ENCODE results near the gene TPPP. TPM values are rescaled to one million over a fixed set of nuclear protein-coding genes. Genes with fewer than 3 reads are reported as not detected.
"Not testable (repeated sequence)": the region's sequence is repeated elsewhere in the genome, so short reads cannot be mapped to it uniquely, and the experiment has no call there.

The TPPP gene
- total and polyA plus RNA-seq, 12 donors = 4.6 to 50.6 (median 12.2) TPM

GRCh38 chr5:717143-717542, 24.0 kb upstream of the TPPP start:
- intact Hi-C loops (cut with DNase I) = loop anchor here in 1 of 10 donors (10.0 kb wide), 1 partner anchor 78 kb away; no protein-coding TSS in a partner anchor
- Histone ChIP-seq H3K27me3 (no peaks in the 10 kb centered on the region), H3K9me3 (peaks cover 0 to 23% (median 16%) of the 10 kb centered on the region in 11 donors), H3K36me3 (peaks cover 0 to 29% (median 0%) of the 10 kb centered on the region in 9 donors), H3K4me3 (no peak overlapping the region), H3K4me1 (no peaks in the 10 kb centered on the region), H3K27ac (no peak overlapping the region)
- ATAC-seq (no peak), DNase-seq (no peak)
- WGBS, 2 donors = 75 to 82% methylated on average over 6 to 7 of the region's 7 CpGs
- no peak for TF ChIP-seq CTCF (IDR thresholded peaks at IDR 0.05)

- Histone ChIP-seq H3K36me3 (peaks cover 0 to 29% (median 0%) of the 10 kb centered on the region in 9 donors), H3K9me3 (peaks cover 0 to 23% (median 16%) of the 10 kb centered on the region in 11 donors)
- WGBS, 2 donors = 66 to 77% methylated on average over 4 of the region's 4 CpGs
- H3K27me3 ChIP-seq, H3K4me1 ChIP-seq, H3K27ac ChIP-seq, H3K4me3 ChIP-seq, DNase-seq: not testable (repeated sequence)
- intact Hi-C loops (cut with DNase I) = loop anchor here in 1 of 10 donors (10.0 kb wide), 1 partner anchor 78 kb away; no protein-coding TSS in a partner anchor
- peak in 1 of 8 donors; percentile 16 for ATAC-seq
Measured at GRCh38 chr5:716740-717139, 23.6 kb upstream of the TPPP start.

- H3K27me3 ChIP-seq, H3K27ac ChIP-seq, H3K4me3 ChIP-seq, H3K4me1 ChIP-seq, DNase-seq: not testable (repeated sequence)
- Histone ChIP-seq H3K9me3 (peaks cover 0 to 20% (median 15%) of the 10 kb centered on the region in 11 donors), H3K36me3 (peaks cover 0 to 25% (median 0%) of the 10 kb centered on the region in 9 donors)
- intact Hi-C loops (cut with DNase I) = loop anchor here in 1 of 10 donors (10.0 kb wide), 1 partner anchor 79 kb away; no protein-coding TSS in a partner anchor
- WGBS, 2 donors = 93 to 96% methylated on average over 4 of the region's 4 CpGs
- ATAC-seq = peak in 1 of 8 donors; percentile 43
Measured at GRCh38 chr5:715636-716035, 22.5 kb upstream of the TPPP start.

- 67 to 82% methylated on average over 5 to 8 of the region's 8 CpGs for WGBS, 2 donors
- not testable (repeated sequence) for H3K9me3 ChIP-seq, H3K27me3 ChIP-seq, H3K27ac ChIP-seq, H3K4me3 ChIP-seq, ATAC-seq, DNase-seq, H3K4me1 ChIP-seq
- peaks cover 0 to 22% (median 0%) of the 10 kb centered on the region in 9 donors for H3K36me3 ChIP-seq
- intact Hi-C loops (cut with DNase I) = loop anchor here in 1 of 10 donors (10.0 kb wide), 1 partner anchor 80 kb away; no protein-coding TSS in a partner anchor
Measured at GRCh38 chr5:714215-715118, 21.3 kb upstream of the TPPP start.

- not testable (repeated sequence) for H3K27ac ChIP-seq, H3K27me3 ChIP-seq, DNase-seq, ATAC-seq, H3K9me3 ChIP-seq, H3K4me3 ChIP-seq, H3K4me1 ChIP-seq
- intact Hi-C loops (cut with DNase I) = loop anchor here in 1 of 10 donors (10.0 kb wide), 1 partner anchor 81 kb away; no protein-coding TSS in a partner anchor
- H3K36me3 ChIP-seq = peaks cover 0 to 20% (median 0%) of the 10 kb centered on the region in 9 donors
- 58 to 69% methylated on average over 2 to 3 of the region's 3 CpGs for WGBS, 2 donors
Measured at GRCh38 chr5:713686-714085, 20.5 kb upstream of the TPPP start.

GRCh38 chr5:708848-709517, 15.8 kb upstream of the TPPP start:
- H3K36me3 ChIP-seq; H3K9me3 ChIP-seq; H3K4me1 ChIP-seq; intact Hi-C loops (cut with DNase I); H3K4me3 ChIP-seq; DNase-seq; H3K27me3 ChIP-seq; H3K27ac ChIP-seq: not testable (repeated sequence)
- WGBS, 2 donors = 94 to 99% methylated on average over 2 to 3 of the region's 3 CpGs
- ATAC-seq = peak in 2 of 8 donors; percentile 52 to 64

GRCh38 chr5:708374-708773, 15.2 kb upstream of the TPPP start:
- DNase-seq; H3K4me3 ChIP-seq; H3K9me3 ChIP-seq; H3K27me3 ChIP-seq; H3K27ac ChIP-seq; H3K36me3 ChIP-seq; intact Hi-C loops (cut with DNase I); H3K4me1 ChIP-seq: not testable (repeated sequence)
- peak in 1 of 8 donors; percentile 27 for ATAC-seq
- WGBS, 2 donors = 89 to 92% methylated on average over 4 of the region's 4 CpGs

- WGBS, 2 donors = 75 to 84% methylated on average over 7 of the region's 7 CpGs
- H3K4me3 ChIP-seq; H3K27me3 ChIP-seq; H3K9me3 ChIP-seq; H3K36me3 ChIP-seq; H3K4me1 ChIP-seq; ATAC-seq; H3K27ac ChIP-seq; DNase-seq; intact Hi-C loops (cut with DNase I): not testable (repeated sequence)
Measured at GRCh38 chr5:706127-706526, 13.0 kb upstream of the TPPP start.

- H3K36me3 ChIP-seq, DNase-seq, ATAC-seq, H3K27ac ChIP-seq, H3K4me3 ChIP-seq, H3K4me1 ChIP-seq, H3K27me3 ChIP-seq: not testable (repeated sequence)
- intact Hi-C loops (cut with DNase I) = loop anchor here in 6 of 10 donors (5.0 to 10.0 kb wide), 2 partner anchors 88 to 90 kb away; partner anchors contain the start of gene ZDHHC11B (in 1 of the 6)
- WGBS, 2 donors = 77 to 84% methylated on average over 15 to 20 of the region's 21 CpGs
- peaks cover 0 to 26% (median 13%) of the 10 kb centered on the region in 11 donors for H3K9me3 ChIP-seq
Measured at GRCh38 chr5:696753-697702, 3.9 kb upstream of the TPPP start.
